Neural progenitor cell (in vitro differentiated cells): ENCODE measurements around the gene NAV1. TPM values are rescaled to one million over a fixed set of nuclear protein-coding genes. Genes with fewer than 3 reads are reported as not detected.

Source experiments
- DNase-seq: peaks from one replicate; pipeline ENCODE4 v3.0.0-alpha.2; 2016; ENCODE audit warnings: low spot score
- H2AFZ ChIP-seq: fragments of 200-600 bp; sonication (generic); replicated peaks from 2 replicates; pipeline ENCODE4 v1.6.1; 2016; ENCODE audit warnings: antibody characterized with exemption
- H3F3A ChIP-seq: fragments of 200-600 bp; sonication (generic); 2 replicates; pipeline ENCODE4 v1.6.1; 2016; ENCODE audit warnings: antibody characterized with exemption, low read depth
- H3K27ac ChIP-seq: fragments of 200-600 bp; sonication (generic); 2 replicates; pipeline ENCODE4 v1.5.1; 2016; ENCODE audit warnings: mild to moderate bottlenecking
- H3K27me3 ChIP-seq: fragments of 200-600 bp; sonication (generic); 2 replicates; pipeline ENCODE4 v1.6.1; 2016; ENCODE audit warnings: mild to moderate bottlenecking, moderate library complexity
- H3K36me3 ChIP-seq: fragments of 200-600 bp; sonication (generic); 2 replicates; pipeline ENCODE4 v1.5.1; 2016
- H3K4me1 ChIP-seq: fragments of 200-600 bp; sonication (generic); 2 replicates; pipeline ENCODE4 v1.6.1; 2016; ENCODE audit warnings: mixed run types
- H3K4me2 ChIP-seq: fragments of 200-600 bp; sonication (generic); 2 replicates; pipeline ENCODE4 v1.6.1; 2016
- H3K4me3 ChIP-seq: fragments of 200-600 bp; sonication (generic); 2 replicates; pipeline ENCODE4 v1.5.1; 2016
- H3K79me2 ChIP-seq: fragments of 200-600 bp; sonication (generic); 2 replicates; pipeline ENCODE4 v1.6.1; 2016; ENCODE audit warnings: low read depth
- H3K9ac ChIP-seq: fragments of 200-600 bp; sonication (generic); 2 replicates; pipeline ENCODE4 v1.6.1; 2016
- H3K9me3 ChIP-seq: fragments of 200-600 bp; sonication (generic); 2 replicates; pipeline ENCODE4 v1.5.1; 2016; ENCODE audit warnings: low read depth
- H4K20me1 ChIP-seq: fragments of 200-600 bp; sonication (generic); 2 replicates; pipeline ENCODE4 v1.6.1; 2016; ENCODE audit warnings: low read depth
- H3K27ac Mint-ChIP-seq: 3 replicates; pipeline ENCODE4 v1.8.0; 2021; ENCODE audit warnings: mixed read lengths
- H3K27me3 Mint-ChIP-seq: 2 replicates; pipeline ENCODE4 v1.8.0; 2022; ENCODE audit warnings: low read depth, mild to moderate bottlenecking, inconsistent platforms, moderate library complexity, mixed read lengths; ENCODE audit not compliant: insufficient read depth
- H3K36me3 Mint-ChIP-seq: 3 replicates; pipeline ENCODE4 v1.8.0; 2021; ENCODE audit warnings: mixed read lengths
- H3K4me1 Mint-ChIP-seq: 3 replicates; pipeline ENCODE4 v1.8.0; 2021; ENCODE audit warnings: mixed read lengths
- H3K4me3 Mint-ChIP-seq: 3 replicates; pipeline ENCODE4 v1.8.0; 2021; ENCODE audit warnings: mild to moderate bottlenecking, moderate library complexity, mixed read lengths
- H3K9me3 Mint-ChIP-seq: 3 replicates; pipeline ENCODE4 v1.8.0; 2020; ENCODE audit warnings: mixed read lengths
- CTCF ChIP-seq: fragments of 200-600 bp; sonication (generic); IDR thresholded peaks from 2 replicates; pipeline ENCODE4 v1.5.1; 2017; ENCODE audit warnings: antibody characterized with exemption, mild to moderate bottlenecking
- EZH2 ChIP-seq: fragments of 200-600 bp; sonication (generic); IDR thresholded peaks from 2 replicates; pipeline ENCODE4 v1.6.1; 2017; ENCODE audit warnings: antibody characterized with exemption, mild to moderate bottlenecking, moderate library complexity
- EZH2phosphoT487 ChIP-seq: fragments of 200-600 bp; sonication (generic); IDR thresholded peaks from 2 replicates; pipeline ENCODE4 v1.6.1; 2017; ENCODE audit warnings: antibody characterized with exemption
- total RNA-seq: library from RNA; depleted of rRNA; stranded (reverse); fragments of >200 nt; gene quantifications from 2 replicates; pipeline ENCODE4 v1.2.3, GENCODE V29; 2015; ENCODE audit warnings: low replicate concordance

The NAV1 gene
- total RNA-seq, 1 donor from 2014 or later = 60.7 TPM

- Histone ChIP-seq H3K4me3 (no peak overlapping the region), H3K9ac (no peak overlapping the region), H3K9me3 (no peaks in the 10 kb centered on the region), H3K36me3 (no peaks in the 10 kb centered on the region), H4K20me1 (no peaks in the 10 kb centered on the region), H3F3A (peaks cover 3% of the 10 kb centered on the region), H2AFZ (no peak overlapping the region), H3K4me1 (peaks cover 24% of the 10 kb centered on the region), H3K79me2 (no peaks in the 10 kb centered on the region), H3K27ac (no peak overlapping the region), H3K27me3 (no peaks in the 10 kb centered on the region), H3K4me2 (no peak overlapping the region)
- H3K4me3 Mint-ChIP-seq = no peak overlapping the region
- no peaks in the 10 kb centered on the region for H3K9me3 Mint-ChIP-seq
- DNase-seq = no peak
- peaks cover 7% of the 10 kb centered on the region for H3K27me3 Mint-ChIP-seq
- H3K27ac Mint-ChIP-seq = no peak overlapping the region
- H3K4me1 Mint-ChIP-seq = peaks cover 27% of the 10 kb centered on the region
- no peaks in the 10 kb centered on the region for H3K36me3 Mint-ChIP-seq
- TF ChIP-seq CTCF = no peak
- no peak for TF ChIP-seq EZH2phosphoT487
- TF ChIP-seq EZH2 = no peak
Measured at GRCh38 chr1:201557572-201557958, 18.6 kb downstream of the NAV1 start.

- no peak overlapping the region for H3K9ac ChIP-seq
- H3K36me3 ChIP-seq = no peaks in the 10 kb centered on the region
- H3K4me3 ChIP-seq = no peak overlapping the region
- Mint-ChIP-seq H3K9me3 (no peaks in the 10 kb centered on the region), H3K4me3 (no peak overlapping the region), H3K27ac (no peak overlapping the region), H3K4me1 (peaks cover 19% of the 10 kb centered on the region), H3K36me3 (no peaks in the 10 kb centered on the region), H3K27me3 (peaks cover 7% of the 10 kb centered on the region)
- peaks cover 9% of the 10 kb centered on the region for H3K4me1 ChIP-seq
- H3K9me3 ChIP-seq = no peaks in the 10 kb centered on the region
- H3K4me2 ChIP-seq = no peak overlapping the region
- H3K79me2 ChIP-seq = no peaks in the 10 kb centered on the region
- no peaks in the 10 kb centered on the region for H4K20me1 ChIP-seq
- peaks cover 3% of the 10 kb centered on the region for H3F3A ChIP-seq
- TF ChIP-seq CTCF (peak; percentile 97), EZH2 (no peak)
- H3K27ac ChIP-seq = no peak overlapping the region
- no peaks in the 10 kb centered on the region for H3K27me3 ChIP-seq
- H2AFZ ChIP-seq = peak overlapping the region; percentile 59
- DNase-seq = peak; percentile 90
Measured at GRCh38 chr1:201559679-201560162, 20.8 kb downstream of the NAV1 start.

- no peaks in the 10 kb centered on the region for H3K36me3 ChIP-seq
- peaks cover 16% of the 10 kb centered on the region for H3K4me1 Mint-ChIP-seq
- H3K9me3 Mint-ChIP-seq = no peaks in the 10 kb centered on the region
- H3K27ac ChIP-seq = no peak overlapping the region
- H3F3A ChIP-seq = peaks cover 3% of the 10 kb centered on the region
- H3K27ac Mint-ChIP-seq = no peak overlapping the region
- no peak overlapping the region for H2AFZ ChIP-seq
- peaks cover 9% of the 10 kb centered on the region for H3K4me1 ChIP-seq
- no peak overlapping the region for H3K4me2 ChIP-seq
- H3K36me3 Mint-ChIP-seq = no peaks in the 10 kb centered on the region
- H3K27me3 Mint-ChIP-seq = peaks cover 7% of the 10 kb centered on the region
- no peak for DNase-seq
- TF ChIP-seq EZH2phosphoT487 (no peak), EZH2 (no peak), CTCF (no peak)
- no peak overlapping the region for H3K4me3 Mint-ChIP-seq
- no peaks in the 10 kb centered on the region for H4K20me1 ChIP-seq
- no peaks in the 10 kb centered on the region for H3K27me3 ChIP-seq
- no peaks in the 10 kb centered on the region for H3K9me3 ChIP-seq
- no peaks in the 10 kb centered on the region for H3K79me2 ChIP-seq
- H3K9ac ChIP-seq = no peak overlapping the region
- no peak overlapping the region for H3K4me3 ChIP-seq
Measured at GRCh38 chr1:201560328-201561194, 21.6 kb downstream of the NAV1 start.
